Measurements from ENCODE around the gene RAD51B. TPM values are rescaled to one million over a fixed set of nuclear protein-coding genes. Genes with fewer than 3 reads are reported as not detected.

The RAD51B gene
- total RNA-seq, 1 donor from 2014 or later: 38.6 TPM

- no peaks in the 10 kb centered on the region for H3K27me3 ChIP-seq (ENCODE audit: control insufficient read depth in 3 of 3, insufficient read depth in 3 of 3, low read length in 3 of 3)
- peaks cover 5 to 20% (median 17%) of the 10 kb centered on the region in 3 donors for H3K4me1 ChIP-seq (ENCODE audit: control insufficient read depth in 3 of 3, insufficient read depth in 3 of 3, low read length in 3 of 3)
- H3K36me3 ChIP-seq (ENCODE audit: control insufficient read depth in 3 of 3, insufficient read depth in 3 of 3, low read length in 3 of 3): no peaks in the 10 kb centered on the region
- no peak overlapping the region for H3K4me3 ChIP-seq (ENCODE audit: low read length in 3 of 3)
- no peaks in the 10 kb centered on the region for H3K9me3 ChIP-seq (ENCODE audit: control insufficient read depth in 3 of 3, low read length in 3 of 3)
- H3K9ac ChIP-seq (ENCODE audit: low read depth in 1 of 3, low read length in 3 of 3): no peak overlapping the region
- H3K27ac ChIP-seq (ENCODE audit: low read depth, low read length): no peak overlapping the region
These were observed 389.2 kb downstream of the RAD51B start for GRCh38 chr14:68208626-68209317.

GRCh38 chr14:68210729-68211299, 391.2 kb downstream of the RAD51B start:
- Histone ChIP-seq H3K4me1 (ENCODE audit: control insufficient read depth in 3 of 3, insufficient read depth in 3 of 3, low read length in 3 of 3) (peaks cover 5 to 23% (median 17%) of the 10 kb centered on the region in 3 donors), H3K9me3 (ENCODE audit: control insufficient read depth in 3 of 3, low read length in 3 of 3) (no peaks in the 10 kb centered on the region), H3K9ac (ENCODE audit: low read depth in 1 of 3, low read length in 3 of 3) (peak overlapping the region in 1 of 3 donors; percentile 6), H3K4me3 (ENCODE audit: low read length in 3 of 3) (peak overlapping the region; percentile 10 to 49 (median 45)), H3K27me3 (ENCODE audit: control insufficient read depth in 3 of 3, insufficient read depth in 3 of 3, low read length in 3 of 3) (no peaks in the 10 kb centered on the region), H3K36me3 (ENCODE audit: control insufficient read depth in 3 of 3, insufficient read depth in 3 of 3, low read length in 3 of 3) (no peaks in the 10 kb centered on the region), H3K27ac (ENCODE audit: low read depth, low read length) (peak overlapping the region; percentile 64)

- H3K9ac ChIP-seq (ENCODE audit: low read depth in 1 of 3, low read length in 3 of 3): no peak overlapping the region
- no peak overlapping the region for H3K4me3 ChIP-seq (ENCODE audit: low read length in 3 of 3)
- H3K27ac ChIP-seq (ENCODE audit: low read depth, low read length): peak overlapping the region; percentile 64
- H3K36me3 ChIP-seq (ENCODE audit: control insufficient read depth in 3 of 3, insufficient read depth in 3 of 3, low read length in 3 of 3): no peaks in the 10 kb centered on the region
- peaks cover 5 to 23% (median 17%) of the 10 kb centered on the region in 3 donors for H3K4me1 ChIP-seq (ENCODE audit: control insufficient read depth in 3 of 3, insufficient read depth in 3 of 3, low read length in 3 of 3)
- H3K27me3 ChIP-seq (ENCODE audit: control insufficient read depth in 3 of 3, insufficient read depth in 3 of 3, low read length in 3 of 3): no peaks in the 10 kb centered on the region
- no peaks in the 10 kb centered on the region for H3K9me3 ChIP-seq (ENCODE audit: control insufficient read depth in 3 of 3, low read length in 3 of 3)
These were observed 391.8 kb downstream of the RAD51B start for GRCh38 chr14:68211421-68211820.

GRCh38 chr14:68211886-68212285, 392.3 kb downstream of the RAD51B start:
- peaks cover 5 to 23% (median 17%) of the 10 kb centered on the region in 3 donors for H3K4me1 ChIP-seq (ENCODE audit: control insufficient read depth in 3 of 3, insufficient read depth in 3 of 3, low read length in 3 of 3)
- H3K27ac ChIP-seq (ENCODE audit: low read depth, low read length): peak overlapping the region; percentile 64
- no peaks in the 10 kb centered on the region for H3K9me3 ChIP-seq (ENCODE audit: control insufficient read depth in 3 of 3, low read length in 3 of 3)
- no peaks in the 10 kb centered on the region for H3K36me3 ChIP-seq (ENCODE audit: control insufficient read depth in 3 of 3, insufficient read depth in 3 of 3, low read length in 3 of 3)
- H3K9ac ChIP-seq (ENCODE audit: low read depth in 1 of 3, low read length in 3 of 3): no peak overlapping the region
- no peaks in the 10 kb centered on the region for H3K27me3 ChIP-seq (ENCODE audit: control insufficient read depth in 3 of 3, insufficient read depth in 3 of 3, low read length in 3 of 3)
- no peak overlapping the region for H3K4me3 ChIP-seq (ENCODE audit: low read length in 3 of 3)

- H3K36me3 ChIP-seq (ENCODE audit: control insufficient read depth in 3 of 3, insufficient read depth in 3 of 3, low read length in 3 of 3): no peaks in the 10 kb centered on the region
- H3K9ac ChIP-seq (ENCODE audit: low read depth in 1 of 3, low read length in 3 of 3): no peak overlapping the region
- H3K9me3 ChIP-seq (ENCODE audit: control insufficient read depth in 3 of 3, low read length in 3 of 3): no peaks in the 10 kb centered on the region
- no peak overlapping the region for H3K27ac ChIP-seq (ENCODE audit: low read depth, low read length)
- no peaks in the 10 kb centered on the region for H3K27me3 ChIP-seq (ENCODE audit: control insufficient read depth in 3 of 3, insufficient read depth in 3 of 3, low read length in 3 of 3)
- H3K4me1 ChIP-seq (ENCODE audit: control insufficient read depth in 3 of 3, insufficient read depth in 3 of 3, low read length in 3 of 3): peaks cover 5 to 23% (median 17%) of the 10 kb centered on the region in 3 donors
- no peak overlapping the region for H3K4me3 ChIP-seq (ENCODE audit: low read length in 3 of 3)
These were observed 392.8 kb downstream of the RAD51B start for GRCh38 chr14:68212361-68212760.

GRCh38 chr14:68214431-68214830, 394.9 kb downstream of the RAD51B start:
- peaks cover 5 to 23% (median 13%) of the 10 kb centered on the region in 3 donors for H3K4me1 ChIP-seq (ENCODE audit: control insufficient read depth in 3 of 3, insufficient read depth in 3 of 3, low read length in 3 of 3)
- H3K9me3 ChIP-seq (ENCODE audit: control insufficient read depth in 3 of 3, low read length in 3 of 3): no peaks in the 10 kb centered on the region
- H3K27me3 ChIP-seq (ENCODE audit: control insufficient read depth in 3 of 3, insufficient read depth in 3 of 3, low read length in 3 of 3): no peaks in the 10 kb centered on the region
- no peaks in the 10 kb centered on the region for H3K36me3 ChIP-seq (ENCODE audit: control insufficient read depth in 3 of 3, insufficient read depth in 3 of 3, low read length in 3 of 3)
- H3K4me3 ChIP-seq (ENCODE audit: low read length in 3 of 3): no peak overlapping the region
- no peak overlapping the region for H3K27ac ChIP-seq (ENCODE audit: low read depth, low read length)
- no peak overlapping the region for H3K9ac ChIP-seq (ENCODE audit: low read depth in 1 of 3, low read length in 3 of 3)

GRCh38 chr14:68215629-68216028, 396.1 kb downstream of the RAD51B start:
- H3K27ac ChIP-seq (ENCODE audit: low read depth, low read length): no peak overlapping the region
- H3K4me1 ChIP-seq (ENCODE audit: control insufficient read depth in 3 of 3, insufficient read depth in 3 of 3, low read length in 3 of 3): peaks cover 0 to 17% (median 8%) of the 10 kb centered on the region in 3 donors
- H3K4me3 ChIP-seq (ENCODE audit: low read length in 3 of 3): no peak overlapping the region
- no peak overlapping the region for H3K9ac ChIP-seq (ENCODE audit: low read depth in 1 of 3, low read length in 3 of 3)
- H3K36me3 ChIP-seq (ENCODE audit: control insufficient read depth in 3 of 3, insufficient read depth in 3 of 3, low read length in 3 of 3): no peaks in the 10 kb centered on the region
- no peaks in the 10 kb centered on the region for H3K9me3 ChIP-seq (ENCODE audit: control insufficient read depth in 3 of 3, low read length in 3 of 3)
- H3K27me3 ChIP-seq (ENCODE audit: control insufficient read depth in 3 of 3, insufficient read depth in 3 of 3, low read length in 3 of 3): no peaks in the 10 kb centered on the region

- Histone ChIP-seq H3K9me3 (ENCODE audit: control insufficient read depth in 3 of 3, low read length in 3 of 3) (no peaks in the 10 kb centered on the region), H3K27ac (ENCODE audit: low read depth, low read length) (no peak overlapping the region), H3K4me3 (ENCODE audit: low read length in 3 of 3) (no peak overlapping the region), H3K36me3 (ENCODE audit: control insufficient read depth in 3 of 3, insufficient read depth in 3 of 3, low read length in 3 of 3) (no peaks in the 10 kb centered on the region), H3K4me1 (ENCODE audit: control insufficient read depth in 3 of 3, insufficient read depth in 3 of 3, low read length in 3 of 3) (peaks cover 0 to 12% (median 4%) of the 10 kb centered on the region in 3 donors), H3K9ac (ENCODE audit: low read depth in 1 of 3, low read length in 3 of 3) (no peak overlapping the region), H3K27me3 (ENCODE audit: control insufficient read depth in 3 of 3, insufficient read depth in 3 of 3, low read length in 3 of 3) (no peaks in the 10 kb centered on the region)
These were observed 396.5 kb downstream of the RAD51B start for GRCh38 chr14:68216079-68216478.

GRCh38 chr14:68216957-68217356, 397.4 kb downstream of the RAD51B start:
- H3K9ac ChIP-seq (ENCODE audit: low read depth in 1 of 3, low read length in 3 of 3): no peak overlapping the region
- no peaks in the 10 kb centered on the region for H3K27me3 ChIP-seq (ENCODE audit: control insufficient read depth in 3 of 3, insufficient read depth in 3 of 3, low read length in 3 of 3)
- H3K4me1 ChIP-seq (ENCODE audit: control insufficient read depth in 3 of 3, insufficient read depth in 3 of 3, low read length in 3 of 3): peaks cover 0 to 7% (median 3%) of the 10 kb centered on the region in 3 donors
- no peaks in the 10 kb centered on the region for H3K36me3 ChIP-seq (ENCODE audit: control insufficient read depth in 3 of 3, insufficient read depth in 3 of 3, low read length in 3 of 3)
- H3K9me3 ChIP-seq (ENCODE audit: control insufficient read depth in 3 of 3, low read length in 3 of 3): no peaks in the 10 kb centered on the region
- no peak overlapping the region for H3K27ac ChIP-seq (ENCODE audit: low read depth, low read length)
- H3K4me3 ChIP-seq (ENCODE audit: low read length in 3 of 3): no peak overlapping the region

- Histone ChIP-seq H3K9ac (ENCODE audit: low read depth in 1 of 3, low read length in 3 of 3) (no peak overlapping the region), H3K27ac (ENCODE audit: low read depth, low read length) (no peak overlapping the region), H3K9me3 (ENCODE audit: control insufficient read depth in 3 of 3, low read length in 3 of 3) (no peaks in the 10 kb centered on the region), H3K36me3 (ENCODE audit: control insufficient read depth in 3 of 3, insufficient read depth in 3 of 3, low read length in 3 of 3) (no peaks in the 10 kb centered on the region), H3K4me3 (ENCODE audit: low read length in 3 of 3) (no peak overlapping the region), H3K27me3 (ENCODE audit: control insufficient read depth in 3 of 3, insufficient read depth in 3 of 3, low read length in 3 of 3) (no peaks in the 10 kb centered on the region), H3K4me1 (ENCODE audit: control insufficient read depth in 3 of 3, insufficient read depth in 3 of 3, low read length in 3 of 3) (peaks cover 0 to 3% (median 0%) of the 10 kb centered on the region in 3 donors)
These were observed 398.3 kb downstream of the RAD51B start for GRCh38 chr14:68217791-68218340.
